Fibroblast of lung (primary cell): ENCODE measurements around the gene SMR3A.

Experiments used
- CTCF ChIP-seq, 2 donors: IDR thresholded peaks in 1 of 2; conservative IDR thresholded peaks in 1 of 2; 1 replicate in 1 of 2; 2 replicates in 1 of 2; pipeline ENCODE4 v1.5.1; 2011 to 2012; ENCODE audit warnings: low read length in 2 of 2, control low read depth in 1 of 2, inconsistent platforms in 1 of 2, low read depth in 1 of 2, mild to moderate bottlenecking in 1 of 2
- EZH2 ChIP-seq: IDR thresholded peaks from 2 replicates; pipeline ENCODE4 v1.5.1; 2012; ENCODE audit warnings: low read length, control low read depth, mild to moderate bottlenecking; ENCODE audit errors: missing control alignments

- TF ChIP-seq CTCF (conservative IDR thresholded peaks at IDR 0.05 in 1 of 2, IDR thresholded peaks at IDR 0.05 in 1 of 2; ENCODE audit: low read depth in 1 of 2, low read length in 2 of 2) = no peak
- no peak for TF ChIP-seq EZH2
Measured at GRCh38 chr4:70315928-70316327, 44.6 kb upstream of the SMR3A start.
